ENCODE measurements around the gene PLAAT5. TPM values are rescaled to one million over a fixed set of nuclear protein-coding genes. Genes with fewer than 3 reads are reported as not detected.

Gene PLAAT5
- total RNA-seq, 1 donor from 2014 or later, result not detected

DNA sequence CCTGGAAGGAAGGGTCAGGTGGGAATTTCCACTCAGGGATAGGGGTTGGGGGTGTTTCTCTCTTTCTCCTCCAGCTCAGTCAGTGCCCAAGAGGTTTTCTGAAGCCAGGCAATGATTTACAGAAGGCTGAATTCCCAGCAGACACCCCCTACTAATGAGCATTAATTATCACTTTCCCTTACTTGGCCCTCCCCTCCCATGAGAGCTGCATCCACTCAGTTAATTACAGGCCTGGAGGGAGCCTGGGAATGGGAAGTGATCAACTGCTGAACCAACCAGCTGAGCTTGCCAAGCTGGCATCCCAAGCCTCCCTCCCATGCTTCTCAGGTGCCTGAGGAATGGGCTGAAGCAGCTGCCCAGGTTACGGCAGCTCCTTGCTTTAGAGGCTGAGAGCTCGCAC, 15.9 kb upstream of the PLAAT5 start:
- ChIA-PET CTCF (interaction anchor here (0.9 kb wide), 1 partner anchor 27 kb away, joined by 3 read pairs; no protein-coding TSS in a partner anchor), POLR2A (interaction anchor here (0.6 kb wide), 1 partner anchor 76 kb away, joined by 3 read pairs; no protein-coding TSS in a partner anchor)
- intact Hi-C loops (cut with micrococcal nuclease), result no loop called here
- ATAC-seq (ENCODE audit: low read depth) (no peak), DNase-seq (no peak)
- TF ChIP-seq, protein P1, sequence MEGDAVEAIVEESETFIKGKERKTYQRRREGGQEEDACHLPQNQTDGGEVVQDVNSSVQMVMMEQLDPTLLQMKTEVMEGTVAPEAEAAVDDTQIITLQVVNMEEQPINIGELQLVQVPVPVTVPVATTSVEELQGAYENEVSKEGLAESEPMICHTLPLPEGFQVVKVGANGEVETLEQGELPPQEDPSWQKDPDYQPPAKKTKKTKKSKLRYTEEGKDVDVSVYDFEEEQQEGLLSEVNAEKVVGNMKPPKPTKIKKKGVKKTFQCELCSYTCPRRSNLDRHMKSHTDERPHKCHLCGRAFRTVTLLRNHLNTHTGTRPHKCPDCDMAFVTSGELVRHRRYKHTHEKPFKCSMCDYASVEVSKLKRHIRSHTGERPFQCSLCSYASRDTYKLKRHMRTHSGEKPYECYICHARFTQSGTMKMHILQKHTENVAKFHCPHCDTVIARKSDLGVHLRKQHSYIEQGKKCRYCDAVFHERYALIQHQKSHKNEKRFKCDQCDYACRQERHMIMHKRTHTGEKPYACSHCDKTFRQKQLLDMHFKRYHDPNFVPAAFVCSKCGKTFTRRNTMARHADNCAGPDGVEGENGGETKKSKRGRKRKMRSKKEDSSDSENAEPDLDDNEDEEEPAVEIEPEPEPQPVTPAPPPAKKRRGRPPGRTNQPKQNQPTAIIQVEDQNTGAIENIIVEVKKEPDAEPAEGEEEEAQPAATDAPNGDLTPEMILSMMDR (IDR thresholded peaks at IDR 0.05), result no peak
- Mint-ChIP-seq H3K4me3 (no peak overlapping the region), H3K4me1 (peaks cover 2% of the 10 kb centered on the region), H3K27me3 (peaks cover 30% of the 10 kb centered on the region), H3K27ac (no peak overlapping the region), H3K36me3 (ENCODE audit: low read depth) (no peaks in the 10 kb centered on the region), H3K9me3 (no peaks in the 10 kb centered on the region)

DNA sequence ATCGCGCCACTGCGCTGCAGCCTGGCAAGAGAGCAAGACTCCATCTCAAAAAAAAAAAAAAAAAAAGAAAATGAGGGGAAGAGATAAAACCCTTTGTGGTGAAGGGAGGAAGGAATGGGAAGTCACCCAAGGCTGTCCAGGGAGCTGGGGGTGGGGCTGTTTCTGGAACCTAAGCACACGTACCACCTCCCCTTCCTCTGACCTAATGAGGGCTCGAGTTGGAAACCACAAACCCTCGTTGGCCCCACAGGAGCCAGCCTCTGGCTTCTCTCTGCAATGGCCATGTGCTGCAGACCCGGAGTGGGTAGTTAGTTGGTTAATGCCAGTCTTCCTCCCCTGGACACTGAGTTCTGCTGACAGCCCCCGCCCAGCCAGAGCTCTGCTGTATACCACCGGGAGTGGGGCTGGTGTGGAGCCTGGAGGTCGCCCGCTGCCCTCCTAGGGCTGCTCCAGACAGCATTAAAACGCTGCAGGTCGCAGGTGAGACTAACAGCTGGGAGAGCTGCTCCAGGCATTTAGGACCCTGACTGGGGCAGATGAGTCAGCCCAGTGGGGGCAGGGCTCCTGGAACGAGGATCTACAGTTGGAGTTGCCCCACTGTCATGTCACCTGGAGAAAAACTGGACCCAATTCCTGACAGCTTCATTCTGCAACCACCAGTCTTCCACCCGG, 15.0 kb upstream of the PLAAT5 start, which contains the start of gene LGALS12:
Gene LGALS12 (plus strand): TSS at position 228 of the 672 bp plus-strand sequence. CDS start 375 bp downstream, at position 603.
- no peaks in the 10 kb centered on the region for H3K36me3 Mint-ChIP-seq (ENCODE audit: low read depth)
- intact Hi-C loops (cut with micrococcal nuclease), result no loop called here
- peaks cover 2% of the 10 kb centered on the region for H3K4me1 Mint-ChIP-seq
- H3K4me3 Mint-ChIP-seq, result no peak within 1 kb of the TSS
- H3K27ac Mint-ChIP-seq, result no peak within 1 kb of the TSS
- CTCF ChIA-PET, result no interaction called here
- H3K27me3 Mint-ChIP-seq, result peaks cover 30% of the 10 kb centered on the region
- POLR2A ChIA-PET, result no interaction called here
- DNase-seq, result no peak
- ATAC-seq (ENCODE audit: low read depth), result no peak
- no peaks in the 10 kb centered on the region for H3K9me3 Mint-ChIP-seq
- TF ChIP-seq, protein P1 (IDR thresholded peaks at IDR 0.05), result no peak

DNA sequence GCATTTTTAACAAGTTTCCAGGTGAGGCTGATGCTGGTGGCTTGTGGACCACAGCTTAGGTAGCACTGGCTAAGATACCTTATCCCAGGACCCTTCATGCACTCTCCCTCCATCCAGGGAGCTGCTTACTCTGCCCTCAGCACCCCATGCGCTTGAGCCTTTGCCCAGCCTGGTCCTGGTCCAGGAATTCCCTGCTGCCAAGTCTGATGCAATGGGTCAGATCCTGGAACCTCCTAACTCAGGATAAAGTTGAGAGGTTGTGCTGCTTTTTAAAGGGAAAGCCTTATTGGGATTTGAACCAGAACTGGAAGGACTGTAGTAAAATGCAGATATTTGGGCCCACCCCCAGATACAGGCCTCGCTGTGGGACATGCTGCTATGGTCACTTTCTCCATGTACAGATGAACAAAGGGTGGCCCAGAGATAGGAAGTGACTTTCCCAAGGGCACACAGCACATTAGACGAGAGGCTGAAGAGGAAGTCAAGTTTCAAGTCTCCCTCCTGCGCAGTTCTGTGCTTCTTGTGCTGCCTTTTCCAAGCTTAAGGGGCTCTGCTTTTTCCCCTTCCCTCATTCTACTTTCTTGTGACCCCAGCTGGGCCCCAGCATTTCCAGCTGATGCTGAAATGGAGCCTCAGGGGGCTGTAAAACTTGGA, 14.1 kb upstream of the PLAAT5 start:
- Mint-ChIP-seq H3K27me3 (peaks cover 32% of the 10 kb centered on the region), H3K4me1 (peaks cover 2% of the 10 kb centered on the region), H3K36me3 (ENCODE audit: low read depth) (peaks cover 4% of the 10 kb centered on the region), H3K4me3 (no peak overlapping the region), H3K27ac (no peak overlapping the region), H3K9me3 (peaks cover 8% of the 10 kb centered on the region)
- ATAC-seq (ENCODE audit: low read depth) (no peak), DNase-seq (no peak)
- ChIA-PET POLR2A (no interaction called here), CTCF (no interaction called here)
- intact Hi-C loops (cut with micrococcal nuclease), result no loop called here
- TF ChIP-seq, protein P1 (IDR thresholded peaks at IDR 0.05), result no peak

DNA sequence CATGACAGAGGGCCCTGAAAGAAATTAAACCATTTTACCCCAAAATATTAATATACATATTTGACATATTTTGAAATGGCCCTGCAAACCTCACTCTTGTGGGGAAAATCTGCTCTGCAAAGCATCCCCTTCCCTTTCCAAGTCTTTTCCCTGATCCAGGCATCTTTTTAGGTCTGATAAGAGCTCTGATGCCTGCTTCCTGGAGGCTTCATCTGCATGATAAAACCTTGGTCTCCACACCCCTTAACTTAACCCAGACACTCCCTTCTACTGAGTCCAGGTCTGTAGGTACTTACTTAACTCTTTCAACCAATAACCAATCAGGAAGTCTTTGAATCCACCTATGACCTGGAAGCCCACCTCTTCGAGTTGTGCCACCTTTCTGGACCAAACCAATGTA, 13.1 kb upstream of the PLAAT5 start:
- ATAC-seq (ENCODE audit: low read depth), result no peak
- Mint-ChIP-seq H3K4me3 (no peak overlapping the region), H3K27ac (no peak overlapping the region), H3K36me3 (ENCODE audit: low read depth) (peaks cover 4% of the 10 kb centered on the region), H3K27me3 (peaks cover 30% of the 10 kb centered on the region), H3K4me1 (peaks cover 2% of the 10 kb centered on the region), H3K9me3 (peaks cover 13% of the 10 kb centered on the region)
- CTCF ChIA-PET, result interaction anchor here (0.6 kb wide), 1 partner anchor 25 kb away, joined by 3 read pairs; no protein-coding TSS in a partner anchor
- TF ChIP-seq, protein P1 (IDR thresholded peaks at IDR 0.05), result no peak
- no peak for DNase-seq
- intact Hi-C loops (cut with micrococcal nuclease), result no loop called here
- POLR2A ChIA-PET, result no interaction called here

DNA sequence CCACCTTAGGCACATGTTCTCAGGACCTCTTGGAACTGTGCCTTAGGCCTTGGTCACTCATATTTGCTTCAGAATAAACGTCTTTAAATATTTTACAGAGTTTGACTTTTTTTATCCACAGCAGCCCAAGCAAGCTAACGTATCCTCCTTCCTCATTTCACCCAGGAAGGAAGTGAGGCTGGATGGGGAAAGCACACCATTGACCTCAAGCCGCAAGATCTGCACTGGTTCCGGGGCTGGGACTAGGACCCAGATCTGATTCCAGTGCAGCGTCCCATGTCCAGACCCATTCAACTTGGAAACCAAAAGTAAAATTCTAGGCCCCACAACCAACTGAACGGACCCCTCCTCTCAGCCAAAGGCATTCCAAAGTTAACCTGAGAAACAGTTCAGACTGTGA, 12.5 kb upstream of the PLAAT5 start:
- Mint-ChIP-seq H3K27ac (no peak overlapping the region), H3K4me3 (no peak overlapping the region), H3K4me1 (peaks cover 2% of the 10 kb centered on the region), H3K27me3 (peaks cover 35% of the 10 kb centered on the region), H3K9me3 (peaks cover 13% of the 10 kb centered on the region), H3K36me3 (ENCODE audit: low read depth) (peaks cover 4% of the 10 kb centered on the region)
- TF ChIP-seq, protein P1 (IDR thresholded peaks at IDR 0.05), result no peak
- POLR2A ChIA-PET, result no interaction called here
- CTCF ChIA-PET, result no interaction called here
- ATAC-seq (ENCODE audit: low read depth) (no peak), DNase-seq (no peak)
- intact Hi-C loops (cut with micrococcal nuclease), result no loop called here

Data from activated B cell treated with CpG ODN at 0.5 μM for 24 hours (primary cell).